Measurements from ENCODE around the gene GMPS.

DNA sequence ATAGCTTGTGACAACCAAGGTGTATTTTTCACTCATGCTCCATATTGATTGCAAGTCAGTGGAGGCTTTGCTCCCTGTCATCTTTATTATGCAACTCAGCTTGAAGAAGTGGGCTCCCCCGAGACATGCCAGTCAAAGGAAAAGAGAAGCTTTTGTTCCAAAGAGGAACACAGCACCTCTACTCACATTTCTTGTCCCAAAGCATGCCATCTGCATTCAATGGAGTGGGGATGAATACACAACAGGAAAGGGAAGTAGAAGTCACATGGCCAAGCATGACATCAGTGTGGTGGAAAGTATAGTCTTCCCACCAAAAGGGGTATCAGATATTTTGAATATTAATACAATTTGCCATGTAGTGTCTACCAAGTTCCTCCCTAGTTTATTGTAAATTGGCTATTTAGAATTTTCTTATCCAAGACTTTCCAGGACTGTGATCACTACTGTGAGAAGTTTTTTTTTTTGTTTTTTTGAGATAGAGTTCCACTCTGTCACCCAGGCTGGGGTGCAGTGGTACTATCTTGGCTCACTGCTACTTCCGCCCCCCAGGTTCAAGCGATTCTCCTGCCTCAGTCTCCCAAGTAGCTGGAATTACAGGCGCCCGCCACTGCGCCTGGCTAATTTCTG, 114.5 kb downstream of the GMPS start:
- TF ChIP-seq, protein P1, sequence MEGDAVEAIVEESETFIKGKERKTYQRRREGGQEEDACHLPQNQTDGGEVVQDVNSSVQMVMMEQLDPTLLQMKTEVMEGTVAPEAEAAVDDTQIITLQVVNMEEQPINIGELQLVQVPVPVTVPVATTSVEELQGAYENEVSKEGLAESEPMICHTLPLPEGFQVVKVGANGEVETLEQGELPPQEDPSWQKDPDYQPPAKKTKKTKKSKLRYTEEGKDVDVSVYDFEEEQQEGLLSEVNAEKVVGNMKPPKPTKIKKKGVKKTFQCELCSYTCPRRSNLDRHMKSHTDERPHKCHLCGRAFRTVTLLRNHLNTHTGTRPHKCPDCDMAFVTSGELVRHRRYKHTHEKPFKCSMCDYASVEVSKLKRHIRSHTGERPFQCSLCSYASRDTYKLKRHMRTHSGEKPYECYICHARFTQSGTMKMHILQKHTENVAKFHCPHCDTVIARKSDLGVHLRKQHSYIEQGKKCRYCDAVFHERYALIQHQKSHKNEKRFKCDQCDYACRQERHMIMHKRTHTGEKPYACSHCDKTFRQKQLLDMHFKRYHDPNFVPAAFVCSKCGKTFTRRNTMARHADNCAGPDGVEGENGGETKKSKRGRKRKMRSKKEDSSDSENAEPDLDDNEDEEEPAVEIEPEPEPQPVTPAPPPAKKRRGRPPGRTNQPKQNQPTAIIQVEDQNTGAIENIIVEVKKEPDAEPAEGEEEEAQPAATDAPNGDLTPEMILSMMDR (IDR thresholded peaks at IDR 0.05; ENCODE audit: insufficient read depth, low read length), result no peak
- TF ChIP-seq SPI1 (IDR thresholded peaks at IDR 0.05; ENCODE audit: borderline replicate concordance, low read depth) (peak; percentile 22; the same call in 1 of the 2 replicates), POLR2AphosphoS5 (IDR thresholded peaks at IDR 0.05; ENCODE audit: low read depth) (no peak), GABPA (IDR thresholded peaks at IDR 0.05; ENCODE audit: low read depth) (no peak)
- TF ChIP-seq, protein P2, sequence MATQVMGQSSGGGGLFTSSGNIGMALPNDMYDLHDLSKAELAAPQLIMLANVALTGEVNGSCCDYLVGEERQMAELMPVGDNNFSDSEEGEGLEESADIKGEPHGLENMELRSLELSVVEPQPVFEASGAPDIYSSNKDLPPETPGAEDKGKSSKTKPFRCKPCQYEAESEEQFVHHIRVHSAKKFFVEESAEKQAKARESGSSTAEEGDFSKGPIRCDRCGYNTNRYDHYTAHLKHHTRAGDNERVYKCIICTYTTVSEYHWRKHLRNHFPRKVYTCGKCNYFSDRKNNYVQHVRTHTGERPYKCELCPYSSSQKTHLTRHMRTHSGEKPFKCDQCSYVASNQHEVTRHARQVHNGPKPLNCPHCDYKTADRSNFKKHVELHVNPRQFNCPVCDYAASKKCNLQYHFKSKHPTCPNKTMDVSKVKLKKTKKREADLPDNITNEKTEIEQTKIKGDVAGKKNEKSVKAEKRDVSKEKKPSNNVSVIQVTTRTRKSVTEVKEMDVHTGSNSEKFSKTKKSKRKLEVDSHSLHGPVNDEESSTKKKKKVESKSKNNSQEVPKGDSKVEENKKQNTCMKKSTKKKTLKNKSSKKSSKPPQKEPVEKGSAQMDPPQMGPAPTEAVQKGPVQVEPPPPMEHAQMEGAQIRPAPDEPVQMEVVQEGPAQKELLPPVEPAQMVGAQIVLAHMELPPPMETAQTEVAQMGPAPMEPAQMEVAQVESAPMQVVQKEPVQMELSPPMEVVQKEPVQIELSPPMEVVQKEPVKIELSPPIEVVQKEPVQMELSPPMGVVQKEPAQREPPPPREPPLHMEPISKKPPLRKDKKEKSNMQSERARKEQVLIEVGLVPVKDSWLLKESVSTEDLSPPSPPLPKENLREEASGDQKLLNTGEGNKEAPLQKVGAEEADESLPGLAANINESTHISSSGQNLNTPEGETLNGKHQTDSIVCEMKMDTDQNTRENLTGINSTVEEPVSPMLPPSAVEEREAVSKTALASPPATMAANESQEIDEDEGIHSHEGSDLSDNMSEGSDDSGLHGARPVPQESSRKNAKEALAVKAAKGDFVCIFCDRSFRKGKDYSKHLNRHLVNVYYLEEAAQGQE (IDR thresholded peaks at IDR 0.05; ENCODE audit: insufficient replicate concordance, low read depth), result no peak
